NB4 (cell line): ENCODE results near the gene SLC6A12.

ENCODE experiments used
- DNase-seq: peaks from one replicate; pipeline ENCODE4 v3.0.0; 2010; ENCODE audit warnings: low read depth
- H3K4me3 ChIP-seq: one replicate; pipeline ENCODE4 v1.5.1; 2011; ENCODE audit warnings: mild to moderate bottlenecking, low read depth, low read length, moderate library complexity
- CTCF ChIP-seq: IDR thresholded peaks from one replicate; pipeline ENCODE4 v1.5.1; 2012; ENCODE audit warnings: low read depth, low read length
- MAX ChIP-seq: IDR thresholded peaks from 2 replicates; pipeline ENCODE4 v1.6.1; 2011; ENCODE audit warnings: low read depth, low read length
- MYC ChIP-seq: IDR thresholded peaks from 2 replicates; pipeline ENCODE4 v1.6.1; 2011; ENCODE audit warnings: low read depth, low read length
- POLR2A ChIP-seq: IDR thresholded peaks from 2 replicates; pipeline ENCODE4 v1.6.1; 2011; ENCODE audit warnings: mild to moderate bottlenecking; ENCODE audit not compliant: insufficient read length; ENCODE audit errors: extremely low read depth

Gene SLC6A12

DNA sequence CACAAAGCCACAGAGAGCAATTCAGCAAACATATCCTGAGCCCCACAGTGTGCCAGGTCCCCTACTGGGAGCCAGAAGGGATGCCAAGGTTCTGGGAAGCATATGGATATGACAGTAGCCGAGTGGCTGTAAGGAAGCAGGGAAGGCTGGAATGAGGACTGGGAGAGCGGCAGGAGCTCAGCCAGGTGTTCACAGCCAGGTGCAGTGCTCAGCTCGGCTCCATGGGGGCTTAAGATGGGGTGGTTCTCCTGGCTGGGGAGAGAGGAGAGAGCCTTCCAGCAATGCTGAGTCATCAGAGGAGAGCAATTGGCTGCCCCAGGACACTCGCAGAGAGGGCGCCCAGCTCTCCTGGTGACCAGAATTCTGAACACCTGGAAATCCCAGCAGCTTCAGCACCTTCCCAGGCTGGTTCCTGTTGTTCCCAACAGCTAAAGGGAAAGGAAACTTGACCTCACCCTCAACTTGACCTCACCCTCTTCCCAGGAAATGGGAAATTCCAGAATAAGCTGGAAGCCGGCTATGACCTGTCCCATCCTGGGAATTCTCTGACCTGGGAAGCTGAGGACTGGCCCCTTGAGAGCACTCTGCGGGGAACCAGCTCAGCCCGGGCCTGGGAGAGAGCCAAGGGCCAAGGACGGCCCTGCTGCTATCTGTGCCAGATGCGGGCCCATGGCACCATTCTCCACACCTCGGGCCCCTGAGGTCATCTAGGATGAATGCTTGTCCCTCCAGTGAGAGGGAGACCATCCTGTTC, 34.6 kb downstream of the SLC6A12 start:
- no peak for TF ChIP-seq MAX
- TF ChIP-seq POLR2A = no peak
- no peak for TF ChIP-seq MYC
- no peak for TF ChIP-seq CTCF
- no peak overlapping the region for H3K4me3 ChIP-seq
- DNase-seq = no peak

DNA sequence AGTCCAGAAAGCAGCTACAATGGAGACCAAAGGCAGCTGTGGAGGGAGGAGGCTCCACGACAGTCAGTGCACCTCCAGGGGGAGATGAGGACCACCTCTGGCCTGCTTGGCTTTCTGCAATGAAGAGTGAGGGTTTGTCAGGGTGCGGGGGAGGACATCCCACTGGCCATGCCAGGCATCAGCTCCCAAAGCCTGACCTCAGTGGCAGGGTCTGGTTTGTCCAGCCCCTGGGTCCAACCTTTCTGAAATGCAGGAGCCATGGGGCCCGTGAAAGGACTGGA, 35.2 kb downstream of the SLC6A12 start:
- no peak for DNase-seq
- no peak for TF ChIP-seq POLR2A
- TF ChIP-seq MYC = no peak
- no peak overlapping the region for H3K4me3 ChIP-seq

- TF ChIP-seq POLR2A (no peak), MAX (no peak), CTCF (no peak), MYC (no peak)
- no peak for DNase-seq
- no peak overlapping the region for H3K4me3 ChIP-seq
Measured at GRCh38 chr12:177980-178828, 35.8 kb downstream of the SLC6A12 start.

- no peak for DNase-seq
- no peak overlapping the region for H3K4me3 ChIP-seq
- TF ChIP-seq CTCF (no peak), MAX (no peak), MYC (no peak), POLR2A (no peak)
Measured at GRCh38 chr12:177336-177979, 36.5 kb downstream of the SLC6A12 start.

DNA sequence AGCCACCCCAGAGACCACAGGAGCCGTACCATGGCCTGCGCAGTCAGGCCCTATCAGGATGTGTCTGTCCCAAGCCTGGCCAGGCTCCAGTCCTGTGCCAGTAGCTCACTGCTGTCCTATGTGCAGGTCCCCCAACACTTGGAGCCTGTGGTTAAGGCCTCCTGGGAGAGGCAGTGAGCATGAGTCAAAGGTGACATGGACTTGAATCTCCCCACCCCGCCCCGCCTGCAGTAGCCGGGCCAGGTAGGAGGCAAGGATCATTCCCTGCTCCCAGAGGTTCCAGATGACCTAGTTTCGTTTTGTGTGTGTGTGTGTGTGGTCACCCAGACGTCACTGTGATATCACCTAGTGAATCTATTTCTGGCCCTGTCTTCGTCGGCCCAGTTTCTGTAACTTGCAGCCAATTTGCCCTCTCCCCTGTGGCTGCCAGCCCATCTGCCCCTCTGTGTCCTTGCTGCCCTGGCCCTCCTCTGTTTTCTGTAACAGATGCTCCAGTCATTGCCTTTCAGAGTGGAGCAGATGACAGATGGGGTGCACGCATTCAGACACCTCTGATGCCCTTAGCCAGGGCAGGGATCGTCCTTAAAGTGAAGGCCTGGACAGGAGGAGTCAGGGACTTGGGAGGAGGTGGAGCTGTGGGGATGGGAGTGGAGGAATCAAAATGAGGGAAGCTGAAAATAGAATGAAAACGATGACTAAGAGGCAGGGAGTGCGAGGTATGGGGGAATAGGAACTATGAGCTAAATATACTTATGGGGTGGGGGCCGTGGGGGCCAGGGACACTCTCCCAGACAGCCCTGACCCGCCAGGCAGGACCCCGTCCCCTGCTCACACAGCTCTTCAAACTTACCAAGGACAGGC, 37.4 kb downstream of the SLC6A12 start:
- no peak for TF ChIP-seq MYC
- no peak for TF ChIP-seq MAX
- no peak for TF ChIP-seq CTCF
- TF ChIP-seq POLR2A = no peak
- peak; percentile 35 for DNase-seq
- H3K4me3 ChIP-seq = no peak overlapping the region

GRCh38 chr12:175759-176158, 38.2 kb downstream of the SLC6A12 start:
- no peak for DNase-seq
- TF ChIP-seq MYC (no peak), CTCF (no peak), POLR2A (no peak), MAX (no peak)
- no peak overlapping the region for H3K4me3 ChIP-seq
